Epithelial cell of esophagus (primary cell): Measurements from ENCODE around the gene PTDSS2.

ENCODE experiments used
- DNase-seq: peaks from one replicate; pipeline ENCODE4 v3.0.0; 2010; ENCODE audit warnings: low read depth
- H3K4me3 ChIP-seq: 2 replicates; pipeline ENCODE4 v1.5.1; 2011; ENCODE audit warnings: mild to moderate bottlenecking, low read length, control low read depth
- CTCF ChIP-seq: IDR thresholded peaks from 2 replicates; pipeline ENCODE4 v1.5.1; 2011; ENCODE audit warnings: low read depth, mild to moderate bottlenecking, low read length, control low read depth, inconsistent platforms; ENCODE audit not compliant: insufficient read depth; ENCODE audit errors: missing control alignments

PTDSS2 gene

GRCh38 chr11:416051-416756, 33.9 kb upstream of the PTDSS2 start:
- no peak for DNase-seq
- peak overlapping the region; percentile 51 for H3K4me3 ChIP-seq
- TF ChIP-seq CTCF = no peak

- peak; percentile 63 for DNase-seq
- no peak for TF ChIP-seq CTCF
- H3K4me3 ChIP-seq = peak overlapping the region; percentile 51
Observed at GRCh38 chr11:416757-417621, 33.1 kb upstream of the PTDSS2 start.

GRCh38 chr11:417652-418342, 32.3 kb upstream of the PTDSS2 start:
- TF ChIP-seq CTCF = no peak
- H3K4me3 ChIP-seq = peak overlapping the region; percentile 13
- DNase-seq = no peak

GRCh38 chr11:418343-419247, 31.5 kb upstream of the PTDSS2 start:
- no peak overlapping the region for H3K4me3 ChIP-seq
- TF ChIP-seq CTCF = no peak
- DNase-seq = no peak

- TF ChIP-seq CTCF = no peak
- no peak for DNase-seq
- no peak overlapping the region for H3K4me3 ChIP-seq
Observed at GRCh38 chr11:419248-420005, 30.7 kb upstream of the PTDSS2 start.
